Lower lobe of right lung (tissue), 2 donors: ENCODE results near the gene CCDC152. TPM values are rescaled to one million over a fixed set of nuclear protein-coding genes. Genes with fewer than 3 reads are reported as not detected.

Experiments
- ATAC-seq, 2 donors: fragments of 200-7000 bp; cut with Tn5 transposase; one replicate each; pipeline ENCODE4 v1.9.1; 2020 to 2022; ENCODE audit warnings: mild to moderate bottlenecking in 2 of 2, moderate library complexity in 2 of 2
- DNase-seq: peaks from one replicate; pipeline ENCODE4 v3.0.0-alpha.2; 2020
- H3K27ac ChIP-seq: fragments of 200-600 bp; one replicate; pipeline ENCODE4 v1.8.0; 2022
- H3K27me3 ChIP-seq: fragments of 200-600 bp; one replicate; pipeline ENCODE4 v1.8.0; 2022; ENCODE audit warnings: low read depth
- H3K36me3 ChIP-seq: fragments of 200-600 bp; one replicate; pipeline ENCODE4 v1.8.0; 2022; ENCODE audit warnings: mild to moderate bottlenecking
- H3K4me1 ChIP-seq: fragments of 200-600 bp; one replicate; pipeline ENCODE4 v1.8.0; 2022
- H3K4me3 ChIP-seq: fragments of 200-600 bp; one replicate; pipeline ENCODE4 v1.8.0; 2022; ENCODE audit warnings: mild to moderate bottlenecking
- H3K9me3 ChIP-seq: fragments of 200-600 bp; one replicate; pipeline ENCODE4 v1.8.0; 2022
- intact Hi-C: fragments of 100-400 bp; cut with DNase I; formaldehyde crosslinking; loops from one replicate; pipeline ENCODE4 v1.11.0; 2022
- total RNA-seq: library from RNA; stranded (reverse); fragmentation: NEBNext Ultra II Directional; extraction: Animal tissue kit (Norgen Biotek cat#: 25700); gene quantifications from one replicate; pipeline ENCODE4 v1.2.1, GENCODE V29; 2021
- TF ChIP-seq, protein P1 (sequence below): fragments of 200-600 bp; IDR thresholded peaks from one replicate; pipeline ENCODE4 v1.8.0; 2022; ENCODE audit warnings: antibody characterized with exemption, mild to moderate bottlenecking
- donor health status: DM: no; HTN: yes; CAD: no; lungs with severe emphysema.

CCDC152 gene
- total RNA-seq, 1 donor from 2014 or later: 1.3 TPM

DNA sequence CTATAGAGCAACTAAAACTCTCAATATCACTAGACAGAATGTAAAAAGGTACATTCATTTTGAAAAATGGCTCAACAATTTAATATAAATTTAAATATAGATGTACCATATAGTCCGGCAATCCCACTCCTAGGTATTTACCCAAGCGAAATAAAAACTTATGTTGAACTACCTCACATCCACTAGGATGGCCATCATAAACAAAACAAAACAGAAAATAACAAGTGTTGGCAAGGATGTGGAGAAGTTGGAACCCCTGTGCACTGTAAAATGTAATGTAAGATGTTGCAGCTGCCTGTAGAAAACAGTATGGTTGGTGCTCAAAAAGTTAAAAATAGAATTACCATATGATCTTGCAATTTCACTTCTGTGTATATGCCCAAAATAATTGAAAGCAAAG, 91.9 kb downstream of the CCDC152 start:
- Histone ChIP-seq H3K27ac (no peak overlapping the region), H3K27me3 (no peaks in the 10 kb centered on the region), H3K9me3 (no peaks in the 10 kb centered on the region), H3K4me3 (no peak overlapping the region), H3K4me1 (no peaks in the 10 kb centered on the region), H3K36me3 (no peaks in the 10 kb centered on the region)
- TF ChIP-seq, protein P1, sequence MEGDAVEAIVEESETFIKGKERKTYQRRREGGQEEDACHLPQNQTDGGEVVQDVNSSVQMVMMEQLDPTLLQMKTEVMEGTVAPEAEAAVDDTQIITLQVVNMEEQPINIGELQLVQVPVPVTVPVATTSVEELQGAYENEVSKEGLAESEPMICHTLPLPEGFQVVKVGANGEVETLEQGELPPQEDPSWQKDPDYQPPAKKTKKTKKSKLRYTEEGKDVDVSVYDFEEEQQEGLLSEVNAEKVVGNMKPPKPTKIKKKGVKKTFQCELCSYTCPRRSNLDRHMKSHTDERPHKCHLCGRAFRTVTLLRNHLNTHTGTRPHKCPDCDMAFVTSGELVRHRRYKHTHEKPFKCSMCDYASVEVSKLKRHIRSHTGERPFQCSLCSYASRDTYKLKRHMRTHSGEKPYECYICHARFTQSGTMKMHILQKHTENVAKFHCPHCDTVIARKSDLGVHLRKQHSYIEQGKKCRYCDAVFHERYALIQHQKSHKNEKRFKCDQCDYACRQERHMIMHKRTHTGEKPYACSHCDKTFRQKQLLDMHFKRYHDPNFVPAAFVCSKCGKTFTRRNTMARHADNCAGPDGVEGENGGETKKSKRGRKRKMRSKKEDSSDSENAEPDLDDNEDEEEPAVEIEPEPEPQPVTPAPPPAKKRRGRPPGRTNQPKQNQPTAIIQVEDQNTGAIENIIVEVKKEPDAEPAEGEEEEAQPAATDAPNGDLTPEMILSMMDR: no peak
- no peak for DNase-seq
- no peak for ATAC-seq
- intact Hi-C loops: no loop called here

DNA sequence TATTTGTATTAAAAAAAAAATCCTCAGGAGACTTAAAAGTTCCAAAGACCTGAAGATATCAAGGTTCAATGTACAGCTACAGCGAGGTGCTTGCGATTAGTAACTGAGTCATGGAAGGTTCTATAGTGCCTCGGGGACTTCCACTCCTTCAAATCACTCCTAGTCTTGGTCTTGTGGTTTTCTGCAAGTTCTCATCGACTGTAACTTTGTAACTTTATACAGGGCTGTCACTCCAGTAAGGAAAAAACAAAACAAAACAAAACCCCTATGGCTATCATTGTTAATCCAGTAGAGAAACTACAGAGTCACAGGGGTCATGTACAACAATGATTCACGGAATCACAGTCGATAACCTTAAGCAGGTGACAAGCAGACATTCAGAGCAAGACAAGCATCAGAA, 94.9 kb downstream of the CCDC152 start:
- intact Hi-C loops: no loop called here
- no peaks in the 10 kb centered on the region for H3K36me3 ChIP-seq
- no peak overlapping the region for H3K27ac ChIP-seq
- ATAC-seq (no peak), DNase-seq (no peak)
- H3K9me3 ChIP-seq: no peaks in the 10 kb centered on the region
- TF ChIP-seq, protein P1: no peak
- no peaks in the 10 kb centered on the region for H3K27me3 ChIP-seq
- H3K4me1 ChIP-seq: no peaks in the 10 kb centered on the region
- no peak overlapping the region for H3K4me3 ChIP-seq

Other genes starting within 250 kb of the CCDC152 start
- 705 TPM for gene SELENOP, start 55.1 kb downstream of the CCDC152 start, total RNA-seq